K562 (cell line): ENCODE results near the gene MACROD2.

Source experiments
- CHD1 ChIP-seq: fragments of 200-600 bp; sonication (generic); IDR thresholded peaks from one replicate; pipeline ENCODE4 v1.6.1; 2012; ENCODE audit warnings: mild to moderate bottlenecking, moderate library complexity, low read length, inconsistent platforms
- EGR1 ChIP-seq: fragments of 450-650 bp; conservative IDR thresholded peaks from 2 replicates; pipeline ENCODE4 v1.6.1; 2017; ENCODE audit warnings: mild to moderate bottlenecking
- ELF1 ChIP-seq: fragments of 200-800 bp; sonication (Bioruptor generic); IDR thresholded peaks from 2 replicates; pipeline ENCODE4 v1.6.1; 2016; ENCODE audit warnings: missing genetic modification characterization, missing compliant biosample characterization
- FOSL1 ChIP-seq: fragments of 200-800 bp; sonication (Bioruptor generic); conservative IDR thresholded peaks from 2 replicates; pipeline ENCODE4 v1.6.1; 2016; ENCODE audit warnings: missing genetic modification characterization, missing compliant biosample characterization
- IRF2 ChIP-seq: sonication (generic); formaldehyde crosslinking; IDR thresholded peaks from 2 replicates; pipeline ENCODE4 v1.8.1; 2022; ENCODE audit warnings: mild to moderate bottlenecking, missing genetic modification reagents
- OTX1 ChIP-seq: fragments of 450-650 bp; formaldehyde crosslinking; IDR thresholded peaks from 2 replicates; pipeline ENCODE4 v1.4.0; 2022; ENCODE audit warnings: mild to moderate bottlenecking
- RAD21 ChIP-seq, 2 experiments: fragments of 250-450 bp in 1 of 2; fragments of 450-650 bp in 1 of 2; sonication (Bioruptor Pico) in 1 of 2; formaldehyde crosslinking in 1 of 2; IDR thresholded peaks in 1 of 2; conservative IDR thresholded peaks in 1 of 2; 2 replicates each; pipeline versions ENCODE4 v1.4.0 to v1.8.0; 2020 to 2022; ENCODE audit warnings: mild to moderate bottlenecking in 2 of 2, moderate library complexity in 1 of 2
- TAF1 ChIP-seq: IDR thresholded peaks from 2 replicates; pipeline ENCODE4 v1.6.1; 2011; ENCODE audit warnings: mild to moderate bottlenecking, low read length, moderate library complexity; ENCODE audit not compliant: insufficient read depth, control insufficient read depth, severe bottlenecking; ENCODE audit errors: extremely low read depth
- TF ChIP-seq, protein P1 (sequence below): fragments of 450-650 bp; formaldehyde crosslinking; IDR thresholded peaks from 2 replicates; pipeline ENCODE4 v1.4.0; 2022; ENCODE audit warnings: missing genetic modification characterization
- TF ChIP-seq, protein P2 (sequence below), 3 experiments: IDR thresholded peaks in 2 of 3; conservative IDR thresholded peaks in 1 of 3; 2 replicates each; pipeline ENCODE4 v1.5.1; 2011 to 2012; ENCODE audit warnings: low read length in 3 of 3, mild to moderate bottlenecking in 3 of 3, control low read depth in 2 of 3, improper control_type of control experiment in 1 of 3, inconsistent platforms in 1 of 3, low read depth in 1 of 3, mixed read lengths in 1 of 3, moderate library complexity in 1 of 3; ENCODE audit not compliant: insufficient read depth in 2 of 3

DNA sequence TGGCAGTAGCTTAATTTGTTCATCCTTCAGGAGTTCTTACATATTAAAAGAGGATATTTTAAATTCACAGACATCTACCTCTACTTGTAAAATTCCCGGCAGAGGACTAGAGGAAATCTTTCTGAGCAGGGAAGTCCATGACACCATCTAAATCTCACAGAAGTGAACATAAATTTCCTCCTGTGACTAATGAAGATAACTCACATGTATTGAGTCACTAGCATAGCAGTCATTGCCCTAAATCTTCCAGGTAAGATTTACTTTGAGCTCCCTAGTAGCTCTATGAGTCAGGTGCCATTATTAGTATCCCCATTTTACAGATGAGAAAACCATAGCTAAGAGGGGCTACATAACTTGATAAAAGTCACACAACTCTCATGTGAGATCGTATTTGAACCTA, 1400.7 kb downstream of the MACROD2 start:
- TF ChIP-seq, protein P1, sequence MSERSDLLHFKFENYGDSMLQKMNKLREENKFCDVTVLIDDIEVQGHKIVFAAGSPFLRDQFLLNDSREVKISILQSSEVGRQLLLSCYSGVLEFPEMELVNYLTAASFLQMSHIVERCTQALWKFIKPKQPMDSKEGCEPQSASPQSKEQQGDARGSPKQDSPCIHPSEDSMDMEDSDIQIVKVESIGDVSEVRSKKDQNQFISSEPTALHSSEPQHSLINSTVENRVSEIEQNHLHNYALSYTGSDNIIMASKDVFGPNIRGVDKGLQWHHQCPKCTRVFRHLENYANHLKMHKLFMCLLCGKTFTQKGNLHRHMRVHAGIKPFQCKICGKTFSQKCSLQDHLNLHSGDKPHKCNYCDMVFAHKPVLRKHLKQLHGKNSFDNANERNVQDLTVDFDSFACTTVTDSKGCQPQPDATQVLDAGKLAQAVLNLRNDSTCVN (CRISPR knock-in tag): no peak
- no peak for TF ChIP-seq ELF1 (tag)
- TF ChIP-seq TAF1: no peak
- TF ChIP-seq IRF2 (CRISPR knock-in tag): no peak
- TF ChIP-seq FOSL1 (tag): no peak
- no peak for TF ChIP-seq EGR1
- TF ChIP-seq, protein P2, sequence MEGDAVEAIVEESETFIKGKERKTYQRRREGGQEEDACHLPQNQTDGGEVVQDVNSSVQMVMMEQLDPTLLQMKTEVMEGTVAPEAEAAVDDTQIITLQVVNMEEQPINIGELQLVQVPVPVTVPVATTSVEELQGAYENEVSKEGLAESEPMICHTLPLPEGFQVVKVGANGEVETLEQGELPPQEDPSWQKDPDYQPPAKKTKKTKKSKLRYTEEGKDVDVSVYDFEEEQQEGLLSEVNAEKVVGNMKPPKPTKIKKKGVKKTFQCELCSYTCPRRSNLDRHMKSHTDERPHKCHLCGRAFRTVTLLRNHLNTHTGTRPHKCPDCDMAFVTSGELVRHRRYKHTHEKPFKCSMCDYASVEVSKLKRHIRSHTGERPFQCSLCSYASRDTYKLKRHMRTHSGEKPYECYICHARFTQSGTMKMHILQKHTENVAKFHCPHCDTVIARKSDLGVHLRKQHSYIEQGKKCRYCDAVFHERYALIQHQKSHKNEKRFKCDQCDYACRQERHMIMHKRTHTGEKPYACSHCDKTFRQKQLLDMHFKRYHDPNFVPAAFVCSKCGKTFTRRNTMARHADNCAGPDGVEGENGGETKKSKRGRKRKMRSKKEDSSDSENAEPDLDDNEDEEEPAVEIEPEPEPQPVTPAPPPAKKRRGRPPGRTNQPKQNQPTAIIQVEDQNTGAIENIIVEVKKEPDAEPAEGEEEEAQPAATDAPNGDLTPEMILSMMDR (IDR thresholded peaks at IDR 0.05 in 2 of 3, conservative IDR thresholded peaks at IDR 0.05 in 1 of 3; ENCODE audit: insufficient read depth in 2 of 3, low read depth in 1 of 3, low read length in 3 of 3): no peak
- TF ChIP-seq OTX1 (CRISPR knock-in tag): no peak
- TF ChIP-seq RAD21 (CRISPR knock-in tag; conservative IDR thresholded peaks at IDR 0.05 in 1 of 2, IDR thresholded peaks at IDR 0.05 in 1 of 2): no peak
- no peak for TF ChIP-seq CHD1
